ENCODE measurements around the gene ZSWIM6. TPM values are rescaled to one million over a fixed set of nuclear protein-coding genes. Genes with fewer than 3 reads are reported as not detected.

ZSWIM6 gene
- total RNA-seq, 2 donors from 2014 or later = 3.2 to 4.9 TPM

DNA sequence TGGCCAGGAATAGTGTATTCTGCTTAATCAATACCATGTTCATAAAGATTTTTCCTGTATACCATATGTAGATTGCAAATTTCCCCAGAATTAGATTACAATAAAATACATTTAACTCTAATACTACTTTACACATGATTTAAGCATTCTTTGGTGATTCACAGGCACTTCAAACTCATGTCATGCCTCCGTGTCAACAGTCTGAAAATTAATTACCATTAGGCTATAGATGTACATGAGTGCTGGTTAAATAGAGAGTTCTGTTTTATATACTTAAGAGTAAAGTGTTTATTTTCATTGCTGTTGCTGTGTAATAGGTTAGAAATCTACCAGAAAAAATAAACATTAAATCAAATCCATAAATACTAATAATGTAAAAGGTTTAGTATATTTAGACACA lies 159.8 kb downstream of the ZSWIM6 start:
- no peak overlapping the region for H3K27ac Mint-ChIP-seq
- no peaks in the 10 kb centered on the region for H3K27me3 Mint-ChIP-seq
- H3K4me1 Mint-ChIP-seq = no peaks in the 10 kb centered on the region
- no peaks in the 10 kb centered on the region for H3K9me3 Mint-ChIP-seq
- no peak overlapping the region for H3K4me3 Mint-ChIP-seq
- peaks cover 24% of the 10 kb centered on the region for H3K36me3 Mint-ChIP-seq (ENCODE audit: low read depth)
- ATAC-seq (replicated peaks) = no peak

DNA sequence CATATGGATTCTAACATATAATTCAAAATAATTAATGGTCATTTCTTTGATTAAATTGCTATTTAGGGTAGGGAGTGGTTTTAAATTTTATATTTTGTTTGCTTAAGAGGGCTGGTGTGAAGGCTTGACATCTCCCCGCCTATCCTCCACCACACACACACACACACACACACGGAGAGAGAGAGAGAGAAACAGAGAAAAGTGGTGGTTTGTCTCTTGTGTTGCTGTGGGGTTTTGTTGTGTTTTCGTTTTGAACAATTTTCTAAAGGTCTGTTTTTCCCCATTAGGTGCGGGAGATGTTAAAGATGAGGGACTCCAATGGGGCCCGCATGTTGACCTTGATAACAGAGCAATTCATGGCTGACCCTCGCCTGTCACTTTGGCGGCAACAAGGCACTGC lies 161.9 kb downstream of the ZSWIM6 start:
- ATAC-seq (replicated peaks) = no peak
- H3K9me3 Mint-ChIP-seq = no peaks in the 10 kb centered on the region
- peaks cover 24% of the 10 kb centered on the region for H3K36me3 Mint-ChIP-seq (ENCODE audit: low read depth)
- no peaks in the 10 kb centered on the region for H3K27me3 Mint-ChIP-seq
- no peak overlapping the region for H3K27ac Mint-ChIP-seq
- H3K4me1 Mint-ChIP-seq = no peaks in the 10 kb centered on the region
- no peak overlapping the region for H3K4me3 Mint-ChIP-seq

DNA sequence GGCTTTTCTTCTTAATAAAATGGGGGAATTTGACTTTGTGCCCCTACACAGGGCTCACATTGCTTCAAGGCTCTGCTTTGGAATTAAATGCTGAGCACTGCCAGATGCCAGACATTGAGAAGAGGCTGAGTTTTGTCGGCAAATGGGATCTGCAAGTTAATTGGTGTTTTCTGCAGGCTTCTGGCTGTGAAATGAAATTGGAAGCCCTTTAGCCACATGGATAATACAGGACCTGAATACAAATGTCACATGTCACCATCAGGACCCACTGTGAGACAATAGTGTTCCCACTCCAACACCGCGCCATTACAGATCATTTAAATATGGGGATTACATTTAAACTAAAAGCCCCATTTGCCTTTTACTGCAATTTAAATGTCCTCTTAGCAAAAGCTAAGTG lies 164.4 kb downstream of the ZSWIM6 start:
- Mint-ChIP-seq H3K27ac (no peak overlapping the region), H3K9me3 (no peaks in the 10 kb centered on the region), H3K4me1 (no peaks in the 10 kb centered on the region), H3K4me3 (no peak overlapping the region), H3K36me3 (ENCODE audit: low read depth) (peaks cover 24% of the 10 kb centered on the region), H3K27me3 (no peaks in the 10 kb centered on the region)
- no peak for ATAC-seq (replicated peaks)

DNA sequence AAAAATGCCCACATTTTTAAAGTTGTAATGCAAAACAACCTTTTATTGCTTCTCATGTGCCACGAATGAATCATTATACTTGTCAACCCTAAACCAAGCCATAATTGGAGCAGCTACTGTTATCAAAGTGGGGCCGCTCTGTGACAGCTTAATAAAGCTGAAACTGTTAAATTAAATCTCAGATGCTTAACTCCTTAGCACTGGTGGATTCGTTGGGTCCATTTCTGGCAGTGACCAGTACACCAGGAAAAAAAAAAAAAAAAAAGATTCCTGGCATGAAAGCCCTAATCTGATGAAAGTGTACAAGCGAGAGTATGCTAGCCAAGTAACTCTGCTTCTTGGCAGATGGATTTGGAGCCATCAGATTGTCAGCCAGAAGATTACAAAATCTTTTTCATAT lies 164.8 kb downstream of the ZSWIM6 start:
- H3K4me3 Mint-ChIP-seq = no peak overlapping the region
- no peaks in the 10 kb centered on the region for H3K27me3 Mint-ChIP-seq
- no peaks in the 10 kb centered on the region for H3K9me3 Mint-ChIP-seq
- peaks cover 24% of the 10 kb centered on the region for H3K36me3 Mint-ChIP-seq (ENCODE audit: low read depth)
- H3K4me1 Mint-ChIP-seq = no peaks in the 10 kb centered on the region
- no peak for ATAC-seq (replicated peaks)
- no peak overlapping the region for H3K27ac Mint-ChIP-seq

DNA sequence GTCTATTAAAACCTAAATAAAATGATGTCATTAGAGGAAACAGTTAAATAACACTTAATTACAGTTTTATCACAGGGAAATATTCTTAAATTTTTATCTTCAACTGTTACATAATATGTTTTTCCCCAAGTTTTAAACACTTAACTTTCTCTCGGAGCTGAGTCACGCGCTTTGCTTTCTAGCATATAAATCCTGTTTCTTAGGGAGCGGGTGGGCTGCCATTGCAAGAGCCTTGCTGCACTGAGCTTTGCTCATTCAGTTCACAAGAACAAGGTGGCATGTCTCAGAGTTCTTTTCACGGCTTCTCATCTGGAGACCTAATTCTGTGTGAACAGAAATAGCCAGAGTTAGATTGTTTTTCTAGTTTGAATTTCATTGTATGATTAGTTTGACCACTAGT lies 166.1 kb downstream of the ZSWIM6 start:
- Mint-ChIP-seq H3K4me1 (no peaks in the 10 kb centered on the region), H3K27me3 (no peaks in the 10 kb centered on the region), H3K4me3 (no peak overlapping the region), H3K9me3 (no peaks in the 10 kb centered on the region), H3K36me3 (ENCODE audit: low read depth) (peaks cover 24% of the 10 kb centered on the region), H3K27ac (no peak overlapping the region)
- ATAC-seq (replicated peaks) = no peak

DNA sequence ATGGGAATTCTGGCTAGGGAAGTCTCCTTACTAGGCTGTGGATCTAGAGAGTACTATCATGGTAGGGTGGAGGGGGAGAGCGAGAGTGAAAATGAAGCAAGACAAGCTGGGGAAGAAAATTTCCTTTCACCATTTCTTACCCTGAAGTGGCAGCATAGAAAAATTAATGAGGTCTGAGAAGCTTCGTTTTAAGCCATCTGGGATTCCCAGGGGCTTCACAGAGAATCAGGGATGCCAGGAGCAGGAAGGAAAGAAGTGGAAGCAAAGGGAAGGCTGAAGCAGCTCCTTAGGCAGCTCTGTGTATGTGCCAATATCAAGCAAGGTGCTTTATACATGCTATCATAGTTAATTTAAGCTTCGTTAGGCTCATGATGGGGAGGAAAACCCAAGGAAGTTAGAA lies 169.9 kb downstream of the ZSWIM6 start:
- Mint-ChIP-seq H3K9me3 (no peaks in the 10 kb centered on the region), H3K27me3 (no peaks in the 10 kb centered on the region), H3K36me3 (ENCODE audit: low read depth) (no peaks in the 10 kb centered on the region), H3K4me1 (no peaks in the 10 kb centered on the region), H3K4me3 (no peak overlapping the region), H3K27ac (no peak overlapping the region)
- no peak for ATAC-seq (replicated peaks)

DNA sequence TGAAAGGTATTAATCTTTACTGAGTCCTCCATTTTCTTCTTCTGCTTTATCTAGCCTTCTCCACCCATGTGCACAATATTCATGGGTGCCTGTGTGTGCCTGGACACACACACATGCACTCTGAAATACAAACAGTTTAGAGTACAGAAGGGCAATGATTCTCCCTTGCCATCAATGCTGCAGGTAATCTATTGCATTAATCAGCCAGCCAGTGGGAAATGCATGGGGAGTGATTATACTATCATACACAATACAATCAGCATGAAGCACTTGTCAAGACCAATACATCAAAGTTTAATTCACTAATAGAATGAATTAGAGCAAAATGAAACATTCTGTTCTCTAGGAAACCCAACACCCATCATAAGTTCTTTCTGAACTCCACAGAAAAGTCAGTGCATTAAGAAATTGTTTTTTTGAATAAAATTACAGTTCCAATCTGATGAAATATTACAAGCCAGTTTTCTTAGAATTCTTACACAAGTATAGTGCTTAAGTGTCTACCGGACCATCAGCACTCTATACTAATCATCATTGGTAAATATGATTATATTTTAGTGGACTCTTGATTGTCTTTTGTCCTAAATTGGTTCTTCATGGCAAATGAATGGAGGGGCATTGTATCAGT lies 172.2 kb downstream of the ZSWIM6 start:
- Mint-ChIP-seq H3K27me3 (no peaks in the 10 kb centered on the region), H3K9me3 (peaks cover 2% of the 10 kb centered on the region), H3K4me1 (no peaks in the 10 kb centered on the region), H3K36me3 (ENCODE audit: low read depth) (peaks cover 10% of the 10 kb centered on the region), H3K27ac (no peak overlapping the region), H3K4me3 (no peak overlapping the region)
- ATAC-seq (replicated peaks) = no peak

DNA sequence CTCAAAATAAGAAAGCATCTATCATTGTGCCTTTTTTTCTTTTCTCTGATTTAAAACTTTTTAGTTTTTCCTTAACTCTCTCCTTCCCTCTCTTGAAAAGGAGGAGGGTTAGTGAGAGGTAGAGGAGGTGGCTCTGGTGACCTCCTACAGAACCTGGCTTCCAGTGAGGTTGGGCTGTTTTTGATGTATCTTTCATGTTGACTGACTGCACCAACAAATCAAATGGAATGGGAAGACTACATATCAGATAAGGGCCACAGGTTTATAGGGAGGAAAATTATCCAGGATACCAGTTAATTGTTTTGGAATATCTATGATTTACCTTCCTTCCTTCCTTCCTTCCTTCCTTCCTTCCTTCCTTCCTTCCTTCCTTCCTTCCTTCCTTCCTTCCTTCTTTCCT lies 173.2 kb downstream of the ZSWIM6 start:
- Mint-ChIP-seq H3K4me1 (no peaks in the 10 kb centered on the region), H3K9me3 (peaks cover 5% of the 10 kb centered on the region), H3K36me3 (ENCODE audit: low read depth) (peaks cover 13% of the 10 kb centered on the region), H3K27ac (no peak overlapping the region), H3K27me3 (no peaks in the 10 kb centered on the region), H3K4me3 (no peak overlapping the region)
- ATAC-seq (replicated peaks) = no peak

DNA sequence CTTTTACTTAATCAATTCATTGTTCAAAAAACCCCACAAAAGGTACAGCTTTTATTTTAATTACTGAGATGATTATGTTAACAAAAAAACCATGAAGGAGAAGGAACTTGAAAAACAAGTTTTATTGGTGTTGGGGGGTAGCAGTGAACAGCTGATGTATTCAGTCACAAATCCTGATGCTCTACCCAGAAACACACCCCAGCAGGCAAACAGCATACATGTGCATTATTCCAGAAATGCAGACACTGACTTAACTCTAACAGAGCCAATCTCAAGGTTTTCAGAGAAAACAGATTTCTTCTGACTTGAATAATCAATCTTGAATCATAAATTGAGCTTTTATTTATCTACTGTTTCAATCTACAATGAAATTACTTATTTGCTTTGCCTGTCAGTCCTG lies 175.2 kb downstream of the ZSWIM6 start:
- no peak overlapping the region for H3K27ac Mint-ChIP-seq
- H3K36me3 Mint-ChIP-seq (ENCODE audit: low read depth) = peaks cover 13% of the 10 kb centered on the region
- no peak overlapping the region for H3K4me3 Mint-ChIP-seq
- H3K4me1 Mint-ChIP-seq = no peaks in the 10 kb centered on the region
- no peak for ATAC-seq (replicated peaks)
- H3K9me3 Mint-ChIP-seq = peaks cover 5% of the 10 kb centered on the region
- H3K27me3 Mint-ChIP-seq = no peaks in the 10 kb centered on the region

DNA sequence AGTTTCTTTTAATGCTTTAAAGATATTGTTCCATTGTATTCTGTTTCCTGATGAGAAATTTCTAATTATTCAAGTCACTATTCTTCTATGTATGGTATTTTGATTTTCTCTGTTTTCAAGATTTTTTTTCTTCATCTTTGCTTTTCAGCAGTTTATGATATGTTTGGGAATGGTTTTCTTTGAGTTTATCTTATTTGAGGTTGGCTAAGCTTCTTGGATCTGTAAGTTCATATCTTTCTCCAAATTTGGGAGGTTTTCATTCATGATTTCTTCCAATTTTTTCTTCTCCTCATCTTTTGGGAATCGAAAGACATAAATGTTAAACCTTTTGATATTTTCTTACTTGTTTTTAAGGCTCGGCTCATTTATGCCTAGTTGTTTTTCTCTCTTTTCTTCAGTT lies 184.9 kb downstream of the ZSWIM6 start:
- Mint-ChIP-seq H3K4me3 (no peak overlapping the region), H3K36me3 (ENCODE audit: low read depth) (peaks cover under 1% of the 10 kb centered on the region), H3K27ac (no peak overlapping the region), H3K9me3 (peaks cover 3% of the 10 kb centered on the region), H3K4me1 (no peaks in the 10 kb centered on the region), H3K27me3 (no peaks in the 10 kb centered on the region)
- no peak for ATAC-seq (replicated peaks)

DNA sequence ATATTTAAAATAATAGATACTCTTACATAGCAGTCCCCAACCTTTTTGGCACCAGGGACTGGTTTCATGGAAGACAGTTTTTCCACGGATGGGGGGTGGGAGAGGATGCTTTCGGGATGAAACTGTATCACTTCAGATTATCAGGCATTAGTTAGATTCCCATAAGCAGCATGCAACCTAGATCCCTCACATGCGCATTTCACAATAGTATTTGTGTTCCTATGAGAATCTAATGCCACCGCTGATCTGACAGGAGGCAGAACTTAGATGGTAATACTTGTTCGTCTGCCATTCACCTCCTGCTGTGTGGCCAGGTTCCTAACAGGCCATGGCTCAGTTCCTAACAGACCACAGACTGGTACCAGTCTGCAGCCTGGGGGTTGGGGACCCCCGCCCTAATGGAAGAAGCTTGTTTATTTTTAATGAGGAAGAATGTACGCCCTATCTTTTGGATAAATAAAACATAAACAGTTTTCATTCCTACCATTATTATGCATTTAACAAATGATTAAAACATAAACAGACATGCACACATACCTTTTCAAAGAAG lies 187.7 kb downstream of the ZSWIM6 start:
- no peak for ATAC-seq (replicated peaks)
- H3K36me3 Mint-ChIP-seq (ENCODE audit: low read depth) = peaks cover 23% of the 10 kb centered on the region
- H3K27ac Mint-ChIP-seq = no peak overlapping the region
- H3K27me3 Mint-ChIP-seq = no peaks in the 10 kb centered on the region
- no peaks in the 10 kb centered on the region for H3K4me1 Mint-ChIP-seq
- no peak overlapping the region for H3K4me3 Mint-ChIP-seq
- H3K9me3 Mint-ChIP-seq = peaks cover 3% of the 10 kb centered on the region

DNA sequence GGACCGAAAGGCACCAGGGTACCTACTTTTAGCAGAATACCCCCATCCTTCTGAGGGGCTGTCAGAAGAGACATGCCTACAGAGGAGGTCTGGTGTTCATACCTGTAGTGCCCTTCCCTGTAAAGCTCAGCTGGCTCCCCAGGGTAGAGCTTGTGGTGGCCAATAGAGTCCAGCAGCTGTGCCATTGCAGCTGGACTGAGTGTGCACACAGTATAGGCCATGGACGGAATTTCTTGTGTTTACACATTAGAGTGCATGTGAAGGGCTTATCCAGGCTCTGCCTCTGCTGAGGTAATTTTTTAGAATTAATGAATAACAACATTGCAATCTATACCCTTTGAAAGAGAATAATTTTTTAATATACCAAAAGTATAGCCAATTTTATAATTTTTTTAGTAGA lies 191.0 kb downstream of the ZSWIM6 start:
- H3K4me3 Mint-ChIP-seq = no peak overlapping the region
- no peaks in the 10 kb centered on the region for H3K27me3 Mint-ChIP-seq
- peaks cover 48% of the 10 kb centered on the region for H3K36me3 Mint-ChIP-seq (ENCODE audit: low read depth)
- H3K27ac Mint-ChIP-seq = no peak overlapping the region
- ATAC-seq (replicated peaks) = no peak
- H3K4me1 Mint-ChIP-seq = no peaks in the 10 kb centered on the region
- H3K9me3 Mint-ChIP-seq = no peaks in the 10 kb centered on the region

DNA sequence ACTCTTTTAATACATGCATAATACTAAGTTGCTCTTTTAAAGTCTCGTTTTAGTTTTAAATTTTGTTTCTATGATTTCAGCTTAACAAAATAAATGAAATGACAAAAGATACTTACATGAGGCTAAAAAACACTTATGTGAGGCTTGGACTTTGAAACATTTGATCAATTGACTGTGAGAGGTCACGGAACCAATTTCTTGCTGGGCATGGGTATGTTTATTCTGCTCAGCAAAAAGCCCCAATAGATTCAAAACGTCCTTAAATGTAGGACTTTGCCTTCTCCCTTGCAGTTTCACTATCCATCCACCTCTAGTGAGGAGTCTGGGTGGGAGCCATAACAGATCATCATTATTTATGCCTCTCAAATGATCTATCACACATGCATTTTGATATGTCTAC lies 191.9 kb downstream of the ZSWIM6 start:
- Mint-ChIP-seq H3K36me3 (ENCODE audit: low read depth) (peaks cover 49% of the 10 kb centered on the region), H3K9me3 (no peaks in the 10 kb centered on the region), H3K4me1 (no peaks in the 10 kb centered on the region), H3K4me3 (no peak overlapping the region), H3K27me3 (no peaks in the 10 kb centered on the region), H3K27ac (no peak overlapping the region)
- no peak for ATAC-seq (replicated peaks)

DNA sequence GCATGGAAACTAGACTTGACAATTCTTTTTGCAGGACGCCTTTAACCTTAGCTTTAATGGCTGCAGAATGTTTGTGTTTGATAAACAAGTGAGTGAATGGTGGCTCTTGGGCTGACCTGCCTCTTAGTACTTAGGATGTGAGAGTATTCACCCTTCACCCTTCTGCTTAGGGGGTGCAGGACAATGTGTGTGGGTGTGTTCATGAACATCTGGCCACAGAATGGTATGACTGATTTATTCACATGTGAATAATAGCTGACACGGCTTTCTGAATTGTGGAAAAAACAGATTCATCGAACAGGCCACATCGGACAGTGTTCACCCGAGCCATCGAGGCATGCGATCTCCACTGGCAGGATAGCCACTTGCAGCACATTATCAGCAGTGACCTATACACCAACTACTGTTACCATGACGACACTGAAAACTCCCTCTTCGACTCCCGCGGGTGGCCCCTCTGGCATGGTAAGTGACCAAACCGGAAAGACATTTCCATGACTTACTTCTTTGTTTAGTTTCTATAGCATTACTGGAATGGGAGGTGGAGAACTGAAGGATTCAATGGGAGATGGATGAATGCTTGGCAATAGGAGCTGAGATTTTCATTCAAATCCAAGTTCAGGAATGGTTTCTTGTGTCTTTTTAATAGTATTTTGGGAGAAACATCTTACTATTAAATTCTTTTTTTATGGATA lies 193.6 kb downstream of the ZSWIM6 start:
- no peak overlapping the region for H3K4me3 Mint-ChIP-seq
- H3K27me3 Mint-ChIP-seq = no peaks in the 10 kb centered on the region
- no peak for ATAC-seq (replicated peaks)
- peaks cover 65% of the 10 kb centered on the region for H3K36me3 Mint-ChIP-seq (ENCODE audit: low read depth)
- no peaks in the 10 kb centered on the region for H3K9me3 Mint-ChIP-seq
- no peaks in the 10 kb centered on the region for H3K4me1 Mint-ChIP-seq
- no peak overlapping the region for H3K27ac Mint-ChIP-seq

DNA sequence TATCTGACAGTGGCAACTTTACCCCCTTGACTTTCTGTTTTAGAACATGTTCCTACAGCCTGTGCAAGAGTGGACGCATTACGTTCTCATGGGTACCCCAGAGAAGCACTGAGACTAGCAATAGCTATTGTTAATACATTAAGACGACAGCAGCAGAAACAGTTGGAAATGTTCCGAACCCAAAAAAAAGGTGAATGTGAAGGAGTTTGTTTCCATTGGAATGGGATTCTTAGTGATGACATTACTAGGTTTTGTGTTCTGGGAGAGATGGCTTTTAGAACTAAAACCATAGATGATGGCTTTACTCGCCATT lies 194.1 kb downstream of the ZSWIM6 start:
- Mint-ChIP-seq H3K9me3 (no peaks in the 10 kb centered on the region), H3K27ac (no peak overlapping the region), H3K4me1 (no peaks in the 10 kb centered on the region), H3K36me3 (ENCODE audit: low read depth) (peaks cover 70% of the 10 kb centered on the region), H3K4me3 (no peak overlapping the region), H3K27me3 (no peaks in the 10 kb centered on the region)
- ATAC-seq (replicated peaks) = no peak
